Measurements from ENCODE around the gene CDK3.
"Not testable (repeated sequence)": the region's sequence is repeated elsewhere in the genome, so short reads cannot be mapped to it uniquely, and the experiment has no call there.

The CDK3 gene

GRCh38 chr17:75970011-75970523 is 30.6 kb upstream of the CDK3 start:
- TF ChIP-seq, protein P1, sequence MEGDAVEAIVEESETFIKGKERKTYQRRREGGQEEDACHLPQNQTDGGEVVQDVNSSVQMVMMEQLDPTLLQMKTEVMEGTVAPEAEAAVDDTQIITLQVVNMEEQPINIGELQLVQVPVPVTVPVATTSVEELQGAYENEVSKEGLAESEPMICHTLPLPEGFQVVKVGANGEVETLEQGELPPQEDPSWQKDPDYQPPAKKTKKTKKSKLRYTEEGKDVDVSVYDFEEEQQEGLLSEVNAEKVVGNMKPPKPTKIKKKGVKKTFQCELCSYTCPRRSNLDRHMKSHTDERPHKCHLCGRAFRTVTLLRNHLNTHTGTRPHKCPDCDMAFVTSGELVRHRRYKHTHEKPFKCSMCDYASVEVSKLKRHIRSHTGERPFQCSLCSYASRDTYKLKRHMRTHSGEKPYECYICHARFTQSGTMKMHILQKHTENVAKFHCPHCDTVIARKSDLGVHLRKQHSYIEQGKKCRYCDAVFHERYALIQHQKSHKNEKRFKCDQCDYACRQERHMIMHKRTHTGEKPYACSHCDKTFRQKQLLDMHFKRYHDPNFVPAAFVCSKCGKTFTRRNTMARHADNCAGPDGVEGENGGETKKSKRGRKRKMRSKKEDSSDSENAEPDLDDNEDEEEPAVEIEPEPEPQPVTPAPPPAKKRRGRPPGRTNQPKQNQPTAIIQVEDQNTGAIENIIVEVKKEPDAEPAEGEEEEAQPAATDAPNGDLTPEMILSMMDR (IDR thresholded peaks at IDR 0.05; ENCODE audit: low read depth, low read length): no peak
- no peak for TF ChIP-seq POLR2A (IDR thresholded peaks at IDR 0.05; ENCODE audit: extremely low read depth, insufficient read length)
- no peak for TF ChIP-seq MYC (IDR thresholded peaks at IDR 0.05; ENCODE audit: low read depth, low read length)
- TF ChIP-seq, protein P2, sequence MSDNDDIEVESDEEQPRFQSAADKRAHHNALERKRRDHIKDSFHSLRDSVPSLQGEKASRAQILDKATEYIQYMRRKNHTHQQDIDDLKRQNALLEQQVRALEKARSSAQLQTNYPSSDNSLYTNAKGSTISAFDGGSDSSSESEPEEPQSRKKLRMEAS (IDR thresholded peaks at IDR 0.05; ENCODE audit: low read depth, low read length): no peak
- no peak overlapping the region for H3K4me3 ChIP-seq (ENCODE audit: low read depth, low read length)
- peak; percentile 25 for DNase-seq (ENCODE audit: low read depth)

GRCh38 chr17:75970626-75971025 is 30.0 kb upstream of the CDK3 start:
- no peak for DNase-seq (ENCODE audit: low read depth)

GRCh38 chr17:75975187-75975586 is 25.5 kb upstream of the CDK3 start:
- H3K4me3 ChIP-seq (ENCODE audit: low read depth, low read length); DNase-seq (ENCODE audit: low read depth): not testable (repeated sequence)

More at GRCh38 chr17:75970626-75971025, 30.0 kb upstream of the CDK3 start:
- no peak for TF ChIP-seq MYC (IDR thresholded peaks at IDR 0.05; ENCODE audit: low read depth, low read length)
- TF ChIP-seq, protein P2 (IDR thresholded peaks at IDR 0.05; ENCODE audit: low read depth, low read length): no peak
- no peak for TF ChIP-seq POLR2A (IDR thresholded peaks at IDR 0.05; ENCODE audit: extremely low read depth, insufficient read length)
- TF ChIP-seq, protein P1 (IDR thresholded peaks at IDR 0.05; ENCODE audit: low read depth, low read length): no peak
- H3K4me3 ChIP-seq (ENCODE audit: low read depth, low read length): no peak overlapping the region

DNA sequence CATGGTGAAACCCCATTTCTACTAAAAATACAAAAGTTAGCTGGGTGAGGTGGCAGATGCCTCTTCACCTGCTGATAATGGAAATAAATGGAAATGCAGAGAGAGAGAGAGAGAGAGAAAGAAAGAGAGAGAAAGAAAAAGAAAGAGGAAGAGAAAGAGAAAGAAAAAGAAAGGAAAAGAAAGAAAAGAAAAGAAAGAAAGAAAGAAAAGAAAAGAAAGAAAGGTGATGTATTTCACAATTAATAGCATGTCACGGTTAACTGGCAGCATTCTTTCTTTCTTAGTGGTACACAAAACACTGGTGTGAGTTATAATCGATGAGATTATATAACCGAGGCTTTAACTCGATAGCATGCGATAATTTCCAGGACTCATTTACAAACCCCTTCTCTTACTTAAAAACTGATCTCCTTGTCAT is 24.9 kb upstream of the CDK3 start:
- H3K4me3 ChIP-seq (ENCODE audit: low read depth, low read length): no peak overlapping the region
- TF ChIP-seq, protein P1 (IDR thresholded peaks at IDR 0.05; ENCODE audit: low read depth, low read length): no peak
- TF ChIP-seq MYC (IDR thresholded peaks at IDR 0.05; ENCODE audit: low read depth, low read length) (no peak), POLR2A (IDR thresholded peaks at IDR 0.05; ENCODE audit: extremely low read depth, insufficient read length) (no peak)
- TF ChIP-seq, protein P2 (IDR thresholded peaks at IDR 0.05; ENCODE audit: low read depth, low read length): no peak
- no peak for DNase-seq (ENCODE audit: low read depth)

DNA sequence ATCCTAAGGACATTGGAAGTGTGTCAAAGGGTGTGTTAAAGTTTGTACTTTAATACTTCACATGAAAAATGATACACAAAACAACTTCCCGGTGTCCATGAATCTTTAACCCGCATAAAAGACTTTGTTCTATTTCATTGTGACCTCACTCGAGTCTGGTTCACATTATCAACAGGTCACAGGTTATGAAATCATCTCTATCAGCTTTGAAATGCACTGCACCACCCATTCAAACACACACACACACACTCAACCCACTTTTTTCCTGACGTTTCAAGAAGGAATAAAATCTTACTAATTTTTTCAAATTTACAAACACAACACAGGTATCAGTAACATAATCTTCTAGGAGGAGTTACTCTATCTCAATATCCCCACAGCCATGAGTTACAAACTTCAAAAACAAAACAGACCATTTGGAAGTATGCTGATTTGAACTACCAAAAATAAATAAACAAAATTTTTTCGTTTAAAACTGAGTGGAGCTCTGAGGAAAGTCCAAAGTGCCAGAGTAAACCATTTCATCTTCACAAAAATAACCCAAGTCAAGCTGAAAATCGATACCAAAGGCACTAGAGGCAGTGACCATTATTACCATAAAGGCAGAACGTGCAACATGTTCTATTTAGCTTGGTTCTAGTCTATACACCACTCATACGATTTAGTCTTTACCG is 24.3 kb upstream of the CDK3 start:
- TF ChIP-seq, protein P2 (IDR thresholded peaks at IDR 0.05; ENCODE audit: low read depth, low read length): no peak
- TF ChIP-seq, protein P1 (IDR thresholded peaks at IDR 0.05; ENCODE audit: low read depth, low read length): no peak
- TF ChIP-seq POLR2A (IDR thresholded peaks at IDR 0.05; ENCODE audit: extremely low read depth, insufficient read length) (no peak), MYC (IDR thresholded peaks at IDR 0.05; ENCODE audit: low read depth, low read length) (no peak)
- no peak for DNase-seq (ENCODE audit: low read depth)
- no peak overlapping the region for H3K4me3 ChIP-seq (ENCODE audit: low read depth, low read length)

GRCh38 chr17:75978938-75979704 is 21.5 kb upstream of the CDK3 start, which contains the start of the genes ACOX1 and TEN1:
ACOX1 (minus strand) TSS chr17:75979166; CDS start chr17:75979073, 93 bp downstream.
TEN1 (plus strand) TSS chr17:75979240; CDS start chr17:75986193, 6,953 bp downstream.
- DNase-seq (ENCODE audit: low read depth): peak; percentile 97
- H3K4me3 ChIP-seq (ENCODE audit: low read depth, low read length): peak within 1 kb of the TSS; percentile 84
- TF ChIP-seq, protein P2 (IDR thresholded peaks at IDR 0.05; ENCODE audit: low read depth, low read length): peak; percentile 89
- peak; percentile 61; the same call in 1 of the 2 replicates for TF ChIP-seq MYC (IDR thresholded peaks at IDR 0.05; ENCODE audit: low read depth, low read length)
- TF ChIP-seq POLR2A (IDR thresholded peaks at IDR 0.05; ENCODE audit: extremely low read depth, insufficient read length): peak; percentile 91
- TF ChIP-seq, protein P1 (IDR thresholded peaks at IDR 0.05; ENCODE audit: low read depth, low read length): peak; percentile 9

Data from NB4 (cell line).